Activated T-cell treated with anti-CD3 and anti-CD28 coated beads for 1 hour (primary cell): ENCODE results near the gene PHLDA1.

ENCODE experiments used
- DNase-seq: peaks from one replicate; pipeline ENCODE4 v3.0.0-alpha.2; 2020; ENCODE audit warnings: low read depth

PHLDA1 gene

GRCh38 chr12:76037130-76038103 lies 5.8 kb upstream of the PHLDA1 start:
- DNase-seq: no peak

GRCh38 chr12:76035045-76035444 lies 3.5 kb upstream of the PHLDA1 start:
- DNase-seq: no peak

DNA sequence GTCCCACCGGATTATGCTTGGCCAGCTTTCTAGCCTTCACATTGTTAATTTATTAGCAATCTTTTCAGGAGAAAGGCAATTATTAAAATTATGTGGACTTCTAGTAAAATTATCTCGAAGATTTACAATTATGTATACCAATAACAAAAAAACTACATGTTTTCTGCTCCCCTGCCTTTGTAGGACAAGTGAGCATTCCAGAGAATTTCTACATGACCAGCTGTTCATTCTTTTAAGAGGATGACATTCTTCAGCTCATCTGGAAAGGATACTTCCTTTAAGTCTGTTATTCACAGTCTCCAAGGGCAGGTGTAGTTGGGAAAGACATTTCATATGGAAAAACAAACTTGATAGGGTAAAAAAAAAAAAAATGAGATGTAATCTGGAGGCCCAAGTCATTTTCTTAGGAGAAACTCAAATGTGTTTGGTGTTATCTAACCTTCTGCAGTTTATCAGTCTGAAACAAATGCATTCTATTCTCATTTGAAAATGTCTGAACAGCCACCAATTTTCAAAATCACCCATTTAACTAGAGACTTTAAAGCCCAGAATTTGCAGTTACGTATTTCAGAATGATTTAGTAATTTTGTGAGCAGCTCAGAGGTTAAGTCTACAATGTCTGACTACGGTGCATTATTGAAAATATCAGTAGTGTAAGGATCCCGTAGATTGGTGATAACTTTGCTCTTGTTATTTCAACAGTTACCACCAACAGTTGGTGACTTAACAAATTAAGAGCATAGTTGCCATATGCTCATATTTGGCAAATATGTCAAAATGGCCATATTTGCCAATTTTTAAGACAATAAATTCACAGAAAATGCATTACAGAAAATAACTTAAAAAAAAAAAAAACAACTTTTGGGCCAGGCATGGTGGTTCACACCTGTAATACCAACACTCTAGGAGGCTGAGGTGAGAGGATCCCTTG lies 1.8 kb upstream of the PHLDA1 start:
- DNase-seq: no peak

DNA sequence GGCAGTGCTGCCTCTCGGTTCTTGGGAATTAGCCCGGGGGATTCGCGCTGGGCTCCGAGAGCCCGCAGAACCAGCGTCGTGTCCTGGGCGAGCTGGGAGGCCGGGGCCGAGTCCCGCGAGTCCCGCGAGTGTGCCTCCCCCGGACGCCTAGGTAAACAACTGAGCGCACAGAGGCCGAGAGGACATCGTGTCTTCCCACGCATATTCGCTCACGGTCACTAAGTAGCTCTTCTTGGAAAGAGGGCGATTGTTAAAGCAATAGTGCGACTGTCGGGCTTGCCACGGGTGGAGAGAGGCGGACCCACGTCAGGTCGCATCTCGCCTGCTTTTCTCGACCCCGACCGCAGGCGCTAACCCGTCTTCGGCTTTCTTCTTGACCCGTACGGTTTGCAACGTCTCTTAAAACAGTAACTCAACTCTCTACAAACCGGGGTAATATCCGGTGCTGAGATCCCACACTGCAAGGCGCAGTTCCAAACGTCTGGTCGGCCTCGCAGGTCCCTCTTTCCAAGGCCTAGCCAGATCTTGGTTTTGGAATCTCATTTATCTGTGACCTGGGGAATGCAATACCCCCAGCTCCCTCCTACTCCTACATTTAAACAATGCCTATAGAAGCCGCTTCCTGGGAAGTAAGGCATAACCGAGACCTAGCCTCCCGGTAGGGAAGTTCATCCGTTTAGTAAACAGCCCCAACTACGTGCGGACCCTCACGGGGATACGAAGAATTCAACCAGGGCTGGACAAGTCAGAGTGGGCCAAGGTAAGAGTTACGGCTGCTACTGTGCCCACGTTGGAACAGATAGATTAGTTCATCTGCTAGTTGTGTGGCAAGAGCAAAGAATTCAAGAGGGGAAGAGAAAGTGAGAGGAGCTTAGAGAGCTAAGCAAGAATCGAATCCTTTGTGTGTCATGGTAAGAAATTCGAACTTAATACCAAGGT lies 736 bp upstream of the PHLDA1 start:
- DNase-seq: no peak

DNA sequence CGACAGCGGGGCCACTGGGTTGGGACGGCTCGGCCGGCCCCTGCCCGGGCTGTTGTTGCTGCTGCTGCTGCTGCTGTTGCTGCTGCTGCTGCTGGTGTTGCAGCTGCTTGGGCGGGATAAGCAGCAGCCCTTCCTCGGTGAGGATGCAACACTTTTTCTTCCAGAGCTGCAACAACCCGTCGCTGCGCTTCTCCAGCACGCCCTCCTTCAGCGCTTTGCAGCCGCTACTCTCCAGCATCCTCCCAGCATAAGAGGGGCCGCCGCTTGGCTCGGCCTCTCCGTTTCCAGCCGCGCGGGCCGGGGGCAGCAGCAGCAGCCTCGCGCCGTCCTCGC lies 529 bp downstream of the PHLDA1 start:
- no peak for DNase-seq

GRCh38 chr12:76030341-76031080 lies 1.1 kb downstream of the PHLDA1 start:
- no peak for DNase-seq

DNA sequence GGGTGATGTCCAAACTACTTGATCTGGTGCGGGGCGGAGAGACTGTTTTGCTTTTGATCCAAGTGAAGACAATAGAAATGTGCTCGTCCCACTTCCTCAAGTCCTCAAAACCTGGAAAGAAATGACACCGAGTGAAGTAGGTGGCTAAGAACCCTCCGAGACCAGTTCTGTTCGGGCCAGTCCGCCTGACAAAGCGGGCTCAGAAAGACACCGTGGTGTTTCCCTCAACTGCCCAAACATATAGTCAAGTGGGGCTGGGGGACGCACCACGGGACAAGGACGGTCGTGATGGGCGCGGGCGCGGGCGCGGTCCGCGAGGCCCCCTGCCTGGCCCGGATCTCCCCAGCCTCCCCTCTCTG lies 1.6 kb downstream of the PHLDA1 start:
- no peak for DNase-seq

DNA sequence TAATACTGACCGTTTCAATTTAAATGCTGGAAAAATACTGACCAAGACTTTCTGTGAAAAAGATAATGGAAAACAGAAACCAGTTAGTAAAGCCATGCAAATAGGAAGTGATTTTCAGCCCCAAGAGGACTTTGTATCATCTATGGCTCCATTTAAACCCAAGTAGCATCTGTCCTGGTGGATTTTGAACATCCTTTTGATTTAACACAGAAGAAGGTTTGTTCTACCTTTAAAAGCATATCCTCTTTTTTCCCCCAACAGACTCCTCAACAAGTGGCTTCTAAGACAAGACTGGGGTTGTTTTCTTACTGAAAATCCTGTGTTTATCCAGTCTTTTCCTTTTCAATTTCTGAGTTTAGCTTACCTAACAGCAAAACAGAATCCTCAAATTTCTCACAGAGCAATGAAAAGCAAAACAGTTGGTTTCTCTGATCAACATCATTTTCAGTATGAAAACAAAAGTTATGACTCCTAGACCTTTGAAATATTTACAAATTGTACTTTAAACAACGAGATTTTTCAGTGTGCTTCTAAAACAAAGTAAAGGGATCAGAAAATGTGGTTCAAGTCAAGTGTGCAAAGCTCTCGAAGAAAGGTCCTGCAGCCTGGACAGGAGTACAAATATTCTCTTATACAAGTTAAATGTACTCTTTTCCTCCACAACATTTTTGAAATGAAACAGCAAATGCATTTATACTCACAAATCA lies 2.9 kb downstream of the PHLDA1 start:
- DNase-seq: no peak

DNA sequence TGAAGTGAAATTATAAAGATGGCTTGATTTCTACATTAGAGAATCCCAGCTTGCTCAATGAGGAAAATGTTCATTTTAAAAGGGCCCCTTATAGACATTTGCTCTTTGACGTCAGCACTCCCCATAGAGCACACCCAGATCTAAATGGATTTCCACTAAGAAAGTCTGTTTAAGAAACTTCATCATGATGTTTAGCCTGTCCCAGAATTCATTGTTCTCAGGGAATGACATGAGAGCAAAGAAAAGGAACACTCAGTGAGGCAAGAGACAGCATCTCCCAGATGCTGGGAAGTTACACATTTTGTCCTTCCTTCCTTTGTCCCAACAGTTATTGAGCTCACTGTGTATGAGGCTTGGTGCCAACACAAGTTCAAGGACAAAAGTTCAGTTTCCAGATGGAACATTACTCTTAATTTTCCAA lies 4.9 kb downstream of the PHLDA1 start:
- no peak for DNase-seq

- DNase-seq: no peak
Observed at GRCh38 chr12:76025601-76026575, 5.7 kb downstream of the PHLDA1 start.

DNA sequence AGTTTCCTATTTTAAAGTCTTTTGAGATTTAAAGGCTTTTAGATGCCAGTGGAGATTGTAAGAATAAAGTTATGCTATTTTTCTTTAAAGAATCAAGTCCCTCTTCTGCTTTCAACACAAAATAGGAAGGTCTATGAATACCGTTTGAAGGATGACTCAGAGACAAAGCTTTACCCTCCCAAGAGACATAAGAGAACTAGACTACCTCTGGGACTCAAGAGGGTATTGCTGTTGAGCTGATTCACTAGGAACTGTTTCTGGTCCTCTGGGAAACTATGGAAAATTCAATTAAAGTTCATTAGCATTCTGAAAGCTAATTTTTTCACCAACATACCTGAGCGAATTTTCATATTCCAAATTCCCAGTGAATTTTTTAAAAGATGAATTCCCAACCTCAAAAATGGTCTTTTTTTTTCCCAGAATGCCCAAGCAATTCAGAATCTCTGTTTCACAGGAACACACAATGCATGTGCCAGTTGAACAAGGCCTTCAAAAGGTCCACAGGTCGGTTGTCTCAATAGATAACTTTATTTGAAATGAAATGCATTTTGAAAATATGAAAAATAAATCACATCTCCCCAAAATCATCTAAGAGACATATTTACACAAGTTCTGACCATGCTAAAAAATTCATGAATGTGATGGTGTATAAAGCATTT lies 6.5 kb downstream of the PHLDA1 start:
- DNase-seq: no peak

GRCh38 chr12:76024102-76024781 lies 7.3 kb downstream of the PHLDA1 start:
- no peak for DNase-seq

- no peak for DNase-seq
Observed at GRCh38 chr12:76023069-76023690, 8.4 kb downstream of the PHLDA1 start.

GRCh38 chr12:76022506-76022905 lies 9.1 kb downstream of the PHLDA1 start:
- DNase-seq: no peak

GRCh38 chr12:76020731-76021672 lies 10.6 kb downstream of the PHLDA1 start:
- DNase-seq: no peak

- DNase-seq: peak; percentile 36
Observed at GRCh38 chr12:76020281-76020680, 11.3 kb downstream of the PHLDA1 start.
